K562 (cell line): Measurements from ENCODE around the gene HOXC5. TPM values are rescaled to one million over a fixed set of nuclear protein-coding genes. Genes with fewer than 3 reads are reported as not detected.

Experiments used
- ARNT ChIP-seq, 2 experiments: fragments of 450-650 bp; IDR thresholded peaks; 2 replicates each; pipeline ENCODE4 v1.6.1; 2016; ENCODE audit warnings: mild to moderate bottlenecking in 1 of 2
- BRCA1 ChIP-seq, 2 experiments: fragments of 450-650 bp in 1 of 2; sonication (generic) in 1 of 2; formaldehyde crosslinking in 1 of 2; IDR thresholded peaks; 2 replicates each; pipeline versions ENCODE4 v1.5.0 to v1.6.1; 2017 to 2020; ENCODE audit warnings: mild to moderate bottlenecking in 1 of 2, missing genetic modification reagents in 1 of 2
- CBFA2T2 ChIP-seq: fragments of 450-650 bp; conservative IDR thresholded peaks from 2 replicates; pipeline ENCODE4 v1.6.1; 2017; ENCODE audit warnings: mild to moderate bottlenecking
- FOXJ3 ChIP-seq: sonication (generic); formaldehyde crosslinking; IDR thresholded peaks from 2 replicates; pipeline ENCODE4 v1.4.0; 2020; ENCODE audit warnings: mild to moderate bottlenecking, missing genetic modification reagents
- MAFF ChIP-seq: IDR thresholded peaks from 2 replicates; pipeline ENCODE4 v1.6.1; 2012; ENCODE audit warnings: low read length, improper control_type of control experiment
- MEF2D ChIP-seq: conservative IDR thresholded peaks from 2 replicates; pipeline ENCODE4 v1.6.1; 2016; ENCODE audit warnings: low read depth, missing genetic modification characterization, missing compliant biosample characterization
- PTBP1 ChIP-seq: fragments of 200-400 bp; formaldehyde crosslinking; IDR thresholded peaks from 2 replicates; pipeline ENCODE4 v1.6.1; 2017; ENCODE audit warnings: low read depth, low read length
- RFX1 ChIP-seq: fragments of 450-650 bp; IDR thresholded peaks from 2 replicates; pipeline ENCODE4 v1.6.1; 2016; ENCODE audit warnings: mild to moderate bottlenecking, moderate library complexity
- ZNF133 ChIP-seq: fragments of 250-450 bp; sonication (Bioruptor Pico); IDR thresholded peaks from 2 replicates; pipeline ENCODE4 v1.4.0; 2020; ENCODE audit warnings: mild to moderate bottlenecking
- ZNF431 ChIP-seq: sonication (generic); formaldehyde crosslinking; IDR thresholded peaks from 2 replicates; pipeline ENCODE4 v1.8.0; 2022; ENCODE audit warnings: mild to moderate bottlenecking, missing genetic modification reagents
- ZNF583 ChIP-seq: fragments of 250-450 bp; sonication (Bioruptor Pico); IDR thresholded peaks from 2 replicates; pipeline ENCODE4 v1.4.0; 2020
- polyA plus RNA-seq, 8 experiments: library from polyadenylated mRNA; depleted of rRNA in 4 of 8; stranded (reverse) in 5 of 8; unstranded in 3 of 8; fragments of >200 nt; fragmentation: Nextera tagmentation in 2 of 8; fragmentation: Illumina TruSeq in 1 of 8; extraction: Ambion mirVana in 2 of 8; extraction: Trizol in 1 of 8; gene quantifications; 2 replicates each; pipeline versions ENCODE4 v1.2.1 to v1.2.3, GENCODE V29; 2011 to 2014; ENCODE audit warnings: inconsistent platforms in 1 of 8, missing spikeins in 1 of 8
- total RNA-seq, 7 experiments: library from RNA; depleted of rRNA in 6 of 7; stranded (reverse); fragments of >200 nt in 6 of 7; fragmentation: Illumina TruSeq in 2 of 7; extraction: Trizol in 2 of 7; gene quantifications; 2 replicates each; pipeline versions ENCODE4 v1.2.1 to v1.2.3, GENCODE V29; 2011 to 2021; ENCODE audit warnings: low replicate concordance in 1 of 7
- TF ChIP-seq, protein P1 (sequence below): sonication (generic); formaldehyde crosslinking; IDR thresholded peaks from 2 replicates; pipeline ENCODE4 v1.8.0; 2022; ENCODE audit warnings: missing genetic modification reagents, mild to moderate bottlenecking, borderline replicate concordance
- TF ChIP-seq, protein P2 (sequence below): sonication (generic); formaldehyde crosslinking; IDR thresholded peaks from 2 replicates; pipeline ENCODE4 v1.4.0; 2020; ENCODE audit warnings: mild to moderate bottlenecking, missing genetic modification reagents
- TF ChIP-seq, protein P3 (sequence below): fragments of 250-450 bp; sonication (Bioruptor Pico); IDR thresholded peaks from 2 replicates; pipeline ENCODE4 v1.5.0; 2021; ENCODE audit warnings: mild to moderate bottlenecking, borderline replicate concordance
- TF ChIP-seq, protein P4 (sequence below): sonication (generic); formaldehyde crosslinking; IDR thresholded peaks from 2 replicates; pipeline ENCODE4 v1.8.1; 2022; ENCODE audit warnings: missing genetic modification reagents
- TF ChIP-seq, protein P5 (sequence below), 2 experiments: fragments of 250-450 bp in 1 of 2; fragments of 450-650 bp in 1 of 2; sonication (Bioruptor Pico) in 1 of 2; IDR thresholded peaks; 2 replicates each; pipeline versions ENCODE4 v1.6.1 to v1.8.0; 2016 to 2021; ENCODE audit warnings: mild to moderate bottlenecking in 2 of 2, moderate library complexity in 2 of 2, missing compliant biosample characterization in 1 of 2, missing genetic modification characterization in 1 of 2

HOXC5 gene
- total and polyA plus RNA-seq, 9 of the 15 experiments (the other 6 are each of a cell fraction or from before 2014, with no cell fraction given), result 0.10 to 0.44 (median 0.18) TPM; not detected in 4

DNA sequence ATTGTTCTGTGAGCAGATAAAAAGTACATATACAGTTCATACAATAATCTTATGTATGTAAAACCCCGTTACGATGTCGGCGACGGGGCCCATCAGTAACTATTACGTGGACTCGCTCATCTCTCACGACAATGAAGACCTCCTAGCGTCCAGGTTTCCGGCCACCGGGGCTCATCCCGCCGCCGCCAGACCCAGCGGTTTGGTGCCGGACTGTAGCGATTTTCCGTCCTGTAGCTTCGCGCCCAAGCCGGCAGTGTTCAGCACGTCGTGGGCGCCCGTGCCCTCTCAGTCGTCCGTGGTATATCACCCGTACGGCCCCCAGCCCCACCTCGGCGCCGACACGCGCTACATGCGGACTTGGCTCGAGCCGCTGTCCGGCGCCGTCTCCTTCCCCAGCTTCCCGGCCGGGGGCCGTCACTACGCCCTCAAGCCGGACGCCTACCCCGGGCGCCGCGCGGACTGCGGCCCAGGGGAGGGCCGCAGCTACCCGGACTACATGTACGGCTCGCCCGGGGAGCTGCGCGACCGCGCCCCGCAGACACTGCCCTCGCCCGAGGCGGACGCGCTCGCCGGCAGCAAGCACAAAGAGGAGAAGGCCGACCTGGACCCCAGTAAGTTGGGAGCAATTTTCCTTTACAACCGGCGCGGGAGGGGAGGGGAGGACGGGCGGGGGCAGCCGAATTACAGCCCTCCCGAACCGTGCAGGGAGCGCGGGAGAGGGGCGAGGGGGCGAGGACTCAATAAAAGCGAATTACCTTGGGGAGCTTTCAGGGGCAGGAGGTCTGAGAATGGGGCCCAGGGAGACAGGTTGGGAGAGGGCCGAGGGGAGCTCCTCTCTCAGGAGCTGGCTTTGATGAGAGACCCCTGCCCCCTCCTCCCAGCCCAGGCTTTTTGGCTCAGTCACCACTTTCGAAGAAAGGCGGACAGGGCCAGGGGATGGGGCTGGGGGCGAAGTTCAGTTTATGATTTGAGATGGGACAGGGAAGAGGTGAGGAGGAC, 32.4 kb upstream of the HOXC5 start, which contains the start of gene HOXC9 (continued):
- TF ChIP-seq, protein P1, sequence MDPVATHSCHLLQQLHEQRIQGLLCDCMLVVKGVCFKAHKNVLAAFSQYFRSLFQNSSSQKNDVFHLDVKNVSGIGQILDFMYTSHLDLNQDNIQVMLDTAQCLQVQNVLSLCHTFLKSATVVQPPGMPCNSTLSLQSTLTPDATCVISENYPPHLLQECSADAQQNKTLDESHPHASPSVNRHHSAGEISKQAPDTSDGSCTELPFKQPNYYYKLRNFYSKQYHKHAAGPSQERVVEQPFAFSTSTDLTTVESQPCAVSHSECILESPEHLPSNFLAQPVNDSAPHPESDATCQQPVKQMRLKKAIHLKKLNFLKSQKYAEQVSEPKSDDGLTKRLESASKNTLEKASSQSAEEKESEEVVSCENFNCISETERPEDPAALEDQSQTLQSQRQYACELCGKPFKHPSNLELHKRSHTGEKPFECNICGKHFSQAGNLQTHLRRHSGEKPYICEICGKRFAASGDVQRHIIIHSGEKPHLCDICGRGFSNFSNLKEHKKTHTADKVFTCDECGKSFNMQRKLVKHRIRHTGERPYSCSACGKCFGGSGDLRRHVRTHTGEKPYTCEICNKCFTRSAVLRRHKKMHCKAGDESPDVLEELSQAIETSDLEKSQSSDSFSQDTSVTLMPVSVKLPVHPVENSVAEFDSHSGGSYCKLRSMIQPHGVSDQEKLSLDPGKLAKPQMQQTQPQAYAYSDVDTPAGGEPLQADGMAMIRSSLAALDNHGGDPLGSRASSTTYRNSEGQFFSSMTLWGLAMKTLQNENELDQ, result no peak
- TF ChIP-seq FOXJ3 (CRISPR knock-in tag) (no peak), RFX1 (no peak), MAFF (no peak), PTBP1 (no peak), ZNF583 (CRISPR knock-in tag) (no peak), MEF2D (tag) (no peak), ARNT (IDR thresholded peaks at IDR 0.05) (no peak), CBFA2T2 (no peak; the same call in 1 of the 2 replicates), ZNF133 (no peak), ZNF431 (CRISPR knock-in tag) (peak; percentile 66; the same call in 1 of the 2 replicates), BRCA1 (IDR thresholded peaks at IDR 0.05) (no peak), BRCA1 (CRISPR knock-in tag; IDR thresholded peaks at IDR 0.05) (no peak)
- TF ChIP-seq, protein P2, sequence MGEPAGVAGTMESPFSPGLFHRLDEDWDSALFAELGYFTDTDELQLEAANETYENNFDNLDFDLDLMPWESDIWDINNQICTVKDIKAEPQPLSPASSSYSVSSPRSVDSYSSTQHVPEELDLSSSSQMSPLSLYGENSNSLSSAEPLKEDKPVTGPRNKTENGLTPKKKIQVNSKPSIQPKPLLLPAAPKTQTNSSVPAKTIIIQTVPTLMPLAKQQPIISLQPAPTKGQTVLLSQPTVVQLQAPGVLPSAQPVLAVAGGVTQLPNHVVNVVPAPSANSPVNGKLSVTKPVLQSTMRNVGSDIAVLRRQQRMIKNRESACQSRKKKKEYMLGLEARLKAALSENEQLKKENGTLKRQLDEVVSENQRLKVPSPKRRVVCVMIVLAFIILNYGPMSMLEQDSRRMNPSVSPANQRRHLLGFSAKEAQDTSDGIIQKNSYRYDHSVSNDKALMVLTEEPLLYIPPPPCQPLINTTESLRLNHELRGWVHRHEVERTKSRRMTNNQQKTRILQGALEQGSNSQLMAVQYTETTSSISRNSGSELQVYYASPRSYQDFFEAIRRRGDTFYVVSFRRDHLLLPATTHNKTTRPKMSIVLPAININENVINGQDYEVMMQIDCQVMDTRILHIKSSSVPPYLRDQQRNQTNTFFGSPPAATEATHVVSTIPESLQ (CRISPR knock-in tag), result no peak
- TF ChIP-seq, protein P3, sequence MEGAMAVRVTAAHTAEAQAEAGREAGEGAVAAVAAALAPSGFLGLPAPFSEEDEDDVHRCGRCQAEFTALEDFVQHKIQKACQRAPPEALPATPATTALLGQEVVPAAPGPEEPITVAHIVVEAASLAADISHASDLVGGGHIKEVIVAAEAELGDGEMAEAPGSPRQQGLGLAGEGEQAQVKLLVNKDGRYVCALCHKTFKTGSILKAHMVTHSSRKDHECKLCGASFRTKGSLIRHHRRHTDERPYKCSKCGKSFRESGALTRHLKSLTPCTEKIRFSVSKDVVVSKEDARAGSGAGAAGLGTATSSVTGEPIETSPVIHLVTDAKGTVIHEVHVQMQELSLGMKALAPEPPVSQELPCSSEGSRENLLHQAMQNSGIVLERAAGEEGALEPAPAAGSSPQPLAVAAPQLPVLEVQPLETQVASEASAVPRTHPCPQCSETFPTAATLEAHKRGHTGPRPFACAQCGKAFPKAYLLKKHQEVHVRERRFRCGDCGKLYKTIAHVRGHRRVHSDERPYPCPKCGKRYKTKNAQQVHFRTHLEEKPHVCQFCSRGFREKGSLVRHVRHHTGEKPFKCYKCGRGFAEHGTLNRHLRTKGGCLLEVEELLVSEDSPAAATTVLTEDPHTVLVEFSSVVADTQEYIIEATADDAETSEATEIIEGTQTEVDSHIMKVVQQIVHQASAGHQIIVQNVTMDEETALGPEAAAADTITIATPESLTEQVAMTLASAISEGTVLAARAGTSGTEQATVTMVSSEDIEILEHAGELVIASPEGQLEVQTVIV (CRISPR knock-in tag), result no peak
- TF ChIP-seq, protein P4, sequence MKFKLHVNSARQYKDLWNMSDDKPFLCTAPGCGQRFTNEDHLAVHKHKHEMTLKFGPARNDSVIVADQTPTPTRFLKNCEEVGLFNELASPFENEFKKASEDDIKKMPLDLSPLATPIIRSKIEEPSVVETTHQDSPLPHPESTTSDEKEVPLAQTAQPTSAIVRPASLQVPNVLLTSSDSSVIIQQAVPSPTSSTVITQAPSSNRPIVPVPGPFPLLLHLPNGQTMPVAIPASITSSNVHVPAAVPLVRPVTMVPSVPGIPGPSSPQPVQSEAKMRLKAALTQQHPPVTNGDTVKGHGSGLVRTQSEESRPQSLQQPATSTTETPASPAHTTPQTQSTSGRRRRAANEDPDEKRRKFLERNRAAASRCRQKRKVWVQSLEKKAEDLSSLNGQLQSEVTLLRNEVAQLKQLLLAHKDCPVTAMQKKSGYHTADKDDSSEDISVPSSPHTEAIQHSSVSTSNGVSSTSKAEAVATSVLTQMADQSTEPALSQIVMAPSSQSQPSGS (CRISPR knock-in tag), result no peak
- TF ChIP-seq, protein P5, sequence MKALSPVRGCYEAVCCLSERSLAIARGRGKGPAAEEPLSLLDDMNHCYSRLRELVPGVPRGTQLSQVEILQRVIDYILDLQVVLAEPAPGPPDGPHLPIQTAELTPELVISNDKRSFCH (CRISPR knock-in tag; IDR thresholded peaks at IDR 0.05), result no peak
- TF ChIP-seq, protein P5 (tag; IDR thresholded peaks at IDR 0.05), result no peak
